ENCODE results near the gene TF.

The TF gene

DNA sequence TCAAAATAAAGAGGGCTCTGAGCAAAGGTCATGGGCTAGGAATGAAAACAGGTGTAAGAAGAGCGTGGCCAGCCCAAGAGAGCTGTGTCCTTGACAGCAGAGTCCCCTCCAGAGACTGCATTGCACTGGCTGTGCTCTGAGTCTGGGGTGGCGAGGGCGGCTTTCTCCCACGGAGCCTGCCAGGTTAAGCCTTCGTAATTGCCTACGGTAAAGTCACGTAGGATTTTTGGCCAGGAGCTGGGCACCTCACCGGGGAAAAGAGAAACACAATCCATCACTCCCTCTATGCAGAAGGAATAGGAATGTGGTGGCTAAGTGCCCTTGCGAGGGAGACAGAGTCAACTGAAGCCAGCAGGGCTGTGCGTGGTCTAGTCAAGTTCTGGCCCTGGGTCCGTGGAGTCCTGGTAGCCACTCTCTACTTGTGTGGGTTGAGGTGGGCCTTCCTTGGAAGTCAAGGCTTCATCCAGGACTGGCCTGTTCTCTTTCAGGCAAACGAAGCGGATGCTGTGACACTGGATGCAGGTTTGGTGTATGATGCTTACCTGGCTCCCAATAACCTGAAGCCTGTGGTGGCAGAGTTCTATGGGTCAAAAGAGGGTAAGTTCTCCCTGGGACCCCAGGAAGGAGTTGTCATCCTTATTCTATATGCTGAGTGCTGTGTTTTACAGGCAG lies 7.0 kb downstream of the TF start:
- TF ChIP-seq, protein P1, sequence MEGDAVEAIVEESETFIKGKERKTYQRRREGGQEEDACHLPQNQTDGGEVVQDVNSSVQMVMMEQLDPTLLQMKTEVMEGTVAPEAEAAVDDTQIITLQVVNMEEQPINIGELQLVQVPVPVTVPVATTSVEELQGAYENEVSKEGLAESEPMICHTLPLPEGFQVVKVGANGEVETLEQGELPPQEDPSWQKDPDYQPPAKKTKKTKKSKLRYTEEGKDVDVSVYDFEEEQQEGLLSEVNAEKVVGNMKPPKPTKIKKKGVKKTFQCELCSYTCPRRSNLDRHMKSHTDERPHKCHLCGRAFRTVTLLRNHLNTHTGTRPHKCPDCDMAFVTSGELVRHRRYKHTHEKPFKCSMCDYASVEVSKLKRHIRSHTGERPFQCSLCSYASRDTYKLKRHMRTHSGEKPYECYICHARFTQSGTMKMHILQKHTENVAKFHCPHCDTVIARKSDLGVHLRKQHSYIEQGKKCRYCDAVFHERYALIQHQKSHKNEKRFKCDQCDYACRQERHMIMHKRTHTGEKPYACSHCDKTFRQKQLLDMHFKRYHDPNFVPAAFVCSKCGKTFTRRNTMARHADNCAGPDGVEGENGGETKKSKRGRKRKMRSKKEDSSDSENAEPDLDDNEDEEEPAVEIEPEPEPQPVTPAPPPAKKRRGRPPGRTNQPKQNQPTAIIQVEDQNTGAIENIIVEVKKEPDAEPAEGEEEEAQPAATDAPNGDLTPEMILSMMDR (IDR thresholded peaks at IDR 0.05; ENCODE audit: insufficient read depth, low read depth, low read length, missing control alignments): no peak
- DNase-seq (ENCODE audit: low read depth): no peak
- H3K4me3 ChIP-seq (ENCODE audit: low read length): no peak overlapping the region

DNA sequence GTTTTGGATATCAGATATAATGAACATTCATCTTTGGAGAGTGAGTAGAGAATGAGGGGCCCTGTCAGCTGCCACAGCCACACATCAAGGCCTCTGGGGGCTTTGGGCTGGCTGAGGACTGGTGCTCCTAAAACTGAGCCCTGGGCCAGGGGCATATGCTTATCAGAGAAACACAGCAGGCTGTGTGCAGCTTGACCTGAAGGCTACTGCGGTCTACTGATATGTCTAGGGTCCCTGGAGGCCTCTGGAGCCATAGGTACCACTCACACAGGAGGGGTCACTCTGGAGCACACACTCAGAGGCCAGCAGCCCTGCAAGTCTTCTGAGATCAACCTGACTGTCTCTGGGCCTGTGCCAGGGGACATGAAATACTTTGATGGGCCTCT lies 7.6 kb downstream of the TF start:
- TF ChIP-seq, protein P1 (IDR thresholded peaks at IDR 0.05; ENCODE audit: insufficient read depth, low read depth, low read length, missing control alignments): no peak
- no peak overlapping the region for H3K4me3 ChIP-seq (ENCODE audit: low read length)
- DNase-seq (ENCODE audit: low read depth): no peak

DNA sequence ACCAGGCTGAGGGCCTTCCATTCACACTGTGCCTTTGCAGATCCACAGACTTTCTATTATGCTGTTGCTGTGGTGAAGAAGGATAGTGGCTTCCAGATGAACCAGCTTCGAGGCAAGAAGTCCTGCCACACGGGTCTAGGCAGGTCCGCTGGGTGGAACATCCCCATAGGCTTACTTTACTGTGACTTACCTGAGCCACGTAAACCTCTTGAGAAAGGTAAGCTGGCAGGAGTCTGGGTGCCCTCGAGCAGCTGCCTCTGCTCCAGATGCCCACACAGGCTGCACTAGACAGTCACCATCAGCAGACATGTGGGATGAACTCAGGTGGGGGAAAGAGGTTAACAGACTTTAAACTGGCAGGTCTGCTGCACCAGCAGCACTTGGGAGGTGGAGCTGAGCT lies 8.3 kb downstream of the TF start:
- H3K4me3 ChIP-seq (ENCODE audit: low read length): no peak overlapping the region
- DNase-seq (ENCODE audit: low read depth): peak; percentile 63
- TF ChIP-seq, protein P1 (IDR thresholded peaks at IDR 0.05; ENCODE audit: insufficient read depth, low read depth, low read length, missing control alignments): no peak

DNA sequence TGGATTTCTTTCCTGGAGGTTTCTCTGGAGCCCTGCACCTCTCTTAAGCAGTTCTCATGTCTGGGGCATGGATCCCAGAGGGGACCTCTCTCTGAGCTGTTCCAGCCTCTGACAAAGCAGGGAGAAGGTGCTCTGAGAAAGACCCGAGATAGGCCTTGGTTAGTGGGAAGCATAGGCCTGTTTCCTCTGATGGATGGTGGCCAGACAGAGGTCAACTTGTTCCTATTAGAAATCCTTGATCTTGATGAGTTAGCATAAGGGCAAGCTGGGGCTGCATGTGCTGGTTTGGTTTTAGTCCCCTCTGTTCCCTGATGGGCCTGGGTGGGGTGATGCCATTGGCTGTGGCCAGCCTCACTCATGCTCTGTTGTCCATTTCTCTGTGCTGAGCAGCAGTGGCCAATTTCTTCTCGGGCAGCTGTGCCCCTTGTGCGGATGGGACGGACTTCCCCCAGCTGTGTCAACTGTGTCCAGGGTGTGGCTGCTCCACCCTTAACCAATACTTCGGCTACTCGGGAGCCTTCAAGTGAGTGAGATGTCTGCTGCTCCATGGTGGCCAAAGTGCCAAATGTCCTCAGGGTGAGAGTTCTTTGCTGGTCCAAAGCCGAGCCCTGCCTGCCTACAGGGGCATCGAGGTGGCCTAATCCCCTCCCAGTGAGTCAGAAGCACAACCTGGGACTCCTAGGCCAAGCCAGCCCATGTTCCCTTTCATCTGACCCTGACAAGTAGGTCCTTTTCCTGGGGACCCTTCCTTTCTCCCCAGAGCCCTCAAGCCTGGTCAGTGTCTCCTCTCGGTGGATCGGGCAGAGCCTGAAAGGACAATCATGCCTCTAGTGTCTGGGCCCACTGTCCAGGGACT lies 9.0 kb downstream of the TF start:
- no peak for DNase-seq (ENCODE audit: low read depth)
- no peak overlapping the region for H3K4me3 ChIP-seq (ENCODE audit: low read length)
- TF ChIP-seq, protein P1 (IDR thresholded peaks at IDR 0.05; ENCODE audit: insufficient read depth, low read depth, low read length, missing control alignments): no peak

DNA sequence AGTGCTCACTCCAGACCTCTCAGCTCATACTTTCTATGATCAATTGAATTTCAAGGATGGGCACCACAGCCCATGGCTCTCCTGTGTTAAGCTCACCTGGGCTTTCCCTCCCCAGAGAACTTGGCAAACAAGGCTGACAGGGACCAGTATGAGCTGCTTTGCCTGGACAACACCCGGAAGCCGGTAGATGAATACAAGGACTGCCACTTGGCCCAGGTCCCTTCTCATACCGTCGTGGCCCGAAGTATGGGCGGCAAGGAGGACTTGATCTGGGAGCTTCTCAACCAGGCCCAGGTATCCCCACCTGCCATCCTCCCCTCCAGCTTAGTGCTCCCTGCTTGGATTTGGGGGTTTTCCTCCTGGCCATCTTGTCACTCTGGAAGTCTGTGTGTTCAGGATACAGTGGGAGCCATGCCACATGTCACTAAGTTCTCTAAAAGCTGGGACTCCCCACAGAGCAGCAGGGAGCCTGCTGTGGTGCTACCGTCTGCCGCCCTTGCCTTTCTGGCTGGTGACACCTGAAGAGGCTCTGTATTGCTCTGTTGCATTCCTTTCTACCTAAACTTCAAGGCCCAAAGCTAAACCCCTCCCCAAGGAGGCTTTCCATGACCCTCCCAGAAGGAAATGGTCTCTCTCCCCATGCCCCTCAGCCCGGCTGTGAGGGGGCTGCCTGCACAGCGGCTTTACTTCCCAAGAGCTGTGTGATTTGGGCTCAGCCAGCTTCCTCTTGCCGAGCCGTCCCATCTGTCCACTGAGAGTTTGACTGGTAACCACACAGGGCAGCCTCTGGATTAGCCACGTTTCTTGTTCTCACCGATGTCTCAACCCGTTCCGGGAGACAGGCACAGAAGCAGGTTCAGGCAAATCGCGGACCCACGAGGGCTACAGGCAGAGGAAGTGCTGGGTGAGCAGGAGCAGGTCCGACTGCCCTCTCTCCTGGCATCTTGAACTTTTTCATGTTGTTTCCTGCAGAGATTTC lies 10.8 kb downstream of the TF start:
- no peak overlapping the region for H3K4me3 ChIP-seq (ENCODE audit: low read length)
- TF ChIP-seq, protein P1 (IDR thresholded peaks at IDR 0.05; ENCODE audit: insufficient read depth, low read depth, low read length, missing control alignments): no peak
- no peak for DNase-seq (ENCODE audit: low read depth)

DNA sequence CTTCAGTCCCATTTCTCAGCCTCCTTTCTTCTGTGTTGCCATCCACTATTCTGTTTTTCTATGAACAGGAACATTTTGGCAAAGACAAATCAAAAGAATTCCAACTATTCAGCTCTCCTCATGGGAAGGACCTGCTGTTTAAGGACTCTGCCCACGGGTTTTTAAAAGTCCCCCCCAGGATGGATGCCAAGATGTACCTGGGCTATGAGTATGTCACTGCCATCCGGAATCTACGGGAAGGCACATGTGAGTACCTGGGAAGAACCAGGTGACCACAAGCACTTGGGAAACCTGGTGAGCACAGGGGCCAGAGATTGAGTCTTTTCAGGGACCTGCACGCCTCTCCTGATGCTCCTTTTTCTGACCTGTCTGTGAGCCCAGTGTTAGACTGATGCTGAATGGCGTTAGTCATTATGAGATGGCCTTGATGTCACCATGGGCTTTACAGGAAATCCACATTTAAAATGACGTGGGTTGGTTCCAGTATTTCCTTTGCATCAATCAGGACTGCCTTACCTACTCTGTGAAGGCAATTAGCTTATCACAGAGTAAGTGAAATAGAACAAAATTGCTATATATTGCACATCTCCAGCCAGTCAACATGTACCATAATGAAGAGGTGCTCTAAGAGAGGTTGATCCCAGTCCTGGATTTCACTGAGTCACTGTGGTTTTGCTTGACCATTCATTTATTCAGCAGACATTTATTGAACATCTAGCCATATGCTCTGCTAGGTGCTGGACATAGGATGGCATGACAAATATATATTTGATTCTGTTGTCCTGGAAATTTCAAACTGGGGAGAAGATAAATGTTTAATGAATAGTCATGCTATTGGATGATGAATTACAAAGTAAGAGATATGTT lies 11.7 kb downstream of the TF start:
- H3K4me3 ChIP-seq (ENCODE audit: low read length): no peak overlapping the region
- TF ChIP-seq, protein P1 (IDR thresholded peaks at IDR 0.05; ENCODE audit: insufficient read depth, low read depth, low read length, missing control alignments): no peak
- no peak for DNase-seq (ENCODE audit: low read depth)

All from epithelial cell of esophagus (primary cell).